ENCODE measurements around the gene LRRC27. TPM values are rescaled to one million over a fixed set of nuclear protein-coding genes. Genes with fewer than 3 reads are reported as not detected.
A peak's percentile ranks its signal among the peaks of the same experiment; 100 is the strongest.

LRRC27 gene
- total RNA-seq, 1 donor from 2014 or later, result 15.1 TPM

DNA sequence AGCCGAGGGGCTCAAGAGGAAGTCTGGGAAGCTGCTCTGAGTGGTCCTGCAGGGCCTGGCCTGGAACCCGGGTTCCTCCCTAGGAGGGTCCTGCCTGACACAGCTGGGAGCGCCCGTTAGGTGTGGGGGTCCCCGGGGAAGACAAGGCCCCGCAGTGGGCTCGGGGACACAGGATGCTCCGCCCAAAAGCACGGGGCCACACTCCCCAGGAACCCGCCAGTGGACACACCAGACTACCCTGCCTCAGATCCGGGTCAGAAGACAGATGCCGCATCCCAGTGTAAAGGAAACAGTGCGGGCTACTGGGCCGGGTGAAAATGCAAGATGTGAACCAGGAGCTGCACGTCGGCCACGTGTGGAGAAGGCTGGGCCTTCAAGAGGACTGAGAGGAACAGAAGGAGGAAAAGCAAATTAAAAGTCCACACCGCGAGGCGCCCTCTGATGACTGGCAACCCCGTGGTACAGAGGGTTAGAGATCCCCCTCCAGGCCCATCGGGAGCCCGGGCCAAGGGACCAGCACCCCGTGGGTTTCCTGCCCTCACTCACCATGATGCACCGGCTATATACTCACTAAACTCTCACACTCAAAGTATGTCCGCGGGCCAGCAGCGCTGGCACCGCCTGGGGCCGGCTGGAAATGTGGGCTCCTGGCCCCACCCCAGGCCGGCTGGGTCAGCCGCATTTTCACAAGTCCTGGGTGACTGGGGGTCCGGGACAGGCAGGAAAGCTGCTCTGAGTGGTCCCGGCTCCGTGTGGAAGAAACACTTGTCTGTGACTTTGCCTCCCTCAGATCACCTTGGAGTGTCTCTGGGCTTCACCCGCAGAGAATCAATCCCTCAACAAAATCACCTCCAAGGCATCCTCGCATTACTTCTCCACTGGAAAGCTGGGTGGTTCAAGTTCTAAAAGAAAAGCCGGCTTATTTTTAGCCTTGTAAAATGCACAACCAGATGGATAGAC lies 30.3 kb upstream of the LRRC27 start:
- DNase-seq (ENCODE audit: low spot score), result no peak

DNA sequence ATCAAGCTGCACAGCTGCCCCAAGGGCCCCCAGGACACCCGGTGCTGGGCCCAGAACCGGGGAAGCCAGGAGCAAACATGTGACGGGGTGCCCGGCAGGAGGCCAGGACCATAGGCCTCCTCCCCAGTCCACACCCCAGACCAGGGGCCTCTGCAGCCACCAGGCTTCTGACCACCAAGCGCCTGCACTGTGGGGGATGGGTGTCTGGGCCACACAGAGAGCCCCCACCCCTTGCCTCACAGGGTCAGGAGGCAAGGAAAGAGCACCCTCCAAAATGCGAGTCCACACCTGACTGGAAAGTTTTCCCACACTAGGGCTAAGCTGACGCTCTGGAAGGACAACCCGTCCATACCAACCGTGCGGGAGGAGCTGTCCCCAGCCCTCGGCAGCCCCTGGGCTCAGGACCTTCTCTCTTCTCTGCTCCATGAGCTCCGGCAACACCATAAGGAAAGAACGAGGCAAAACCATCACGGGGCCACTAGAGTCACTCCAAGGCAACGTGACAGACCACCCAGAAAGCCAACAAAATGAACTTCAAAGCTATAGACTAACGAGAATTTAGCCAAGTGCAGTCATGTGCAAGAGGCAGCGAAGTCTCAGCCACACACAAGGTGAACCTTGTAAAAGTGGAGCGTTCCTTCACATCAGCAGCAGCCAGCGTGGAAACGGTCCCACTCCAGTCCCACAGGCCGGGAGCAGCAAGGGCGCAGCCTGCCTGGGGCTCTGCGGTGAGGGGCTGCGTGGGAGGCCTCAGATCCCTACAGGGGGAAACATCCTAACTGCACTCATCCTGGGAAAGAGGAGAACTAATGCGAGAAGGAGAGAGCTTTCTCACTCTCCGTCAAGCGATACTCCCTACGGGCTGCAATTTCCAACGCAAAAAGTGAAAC lies 29.3 kb upstream of the LRRC27 start:
- no peak for DNase-seq (ENCODE audit: low spot score)

DNA sequence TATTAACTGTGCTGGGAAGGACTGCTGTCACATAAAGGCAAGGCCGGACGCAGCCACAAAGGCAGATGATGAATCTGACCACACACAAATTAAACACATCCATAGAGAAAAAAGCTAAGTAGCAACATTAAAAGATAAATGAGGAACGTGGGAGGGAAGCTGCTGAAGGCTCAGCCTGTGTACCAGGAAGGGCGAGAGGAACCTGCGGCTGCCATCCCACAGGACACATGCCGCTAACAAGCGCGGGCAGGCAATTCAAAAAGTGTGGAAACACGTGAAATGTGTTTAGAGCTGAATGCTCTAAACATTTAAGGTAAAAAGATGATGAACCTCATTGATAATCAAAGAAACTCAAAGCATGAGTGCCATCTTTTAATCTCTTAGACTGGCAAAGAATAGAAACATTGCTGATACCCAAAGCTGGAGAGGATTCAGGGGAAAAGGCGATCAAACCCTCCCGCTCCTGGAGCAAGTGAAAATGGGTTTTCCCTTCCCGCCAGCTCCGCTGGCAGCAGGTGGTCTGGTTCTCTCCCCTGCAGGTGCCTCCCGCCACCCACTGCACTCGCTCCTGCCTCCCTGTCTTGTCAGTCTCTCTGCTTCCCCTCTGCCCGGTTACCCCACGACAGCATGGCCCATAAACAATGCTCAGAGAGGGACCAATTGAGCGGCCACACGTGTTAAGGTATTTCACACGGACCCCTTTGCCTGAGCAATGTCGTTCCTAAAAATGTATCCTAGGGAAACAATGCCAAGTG lies 28.5 kb upstream of the LRRC27 start:
- no peak for DNase-seq (ENCODE audit: low spot score)

DNA sequence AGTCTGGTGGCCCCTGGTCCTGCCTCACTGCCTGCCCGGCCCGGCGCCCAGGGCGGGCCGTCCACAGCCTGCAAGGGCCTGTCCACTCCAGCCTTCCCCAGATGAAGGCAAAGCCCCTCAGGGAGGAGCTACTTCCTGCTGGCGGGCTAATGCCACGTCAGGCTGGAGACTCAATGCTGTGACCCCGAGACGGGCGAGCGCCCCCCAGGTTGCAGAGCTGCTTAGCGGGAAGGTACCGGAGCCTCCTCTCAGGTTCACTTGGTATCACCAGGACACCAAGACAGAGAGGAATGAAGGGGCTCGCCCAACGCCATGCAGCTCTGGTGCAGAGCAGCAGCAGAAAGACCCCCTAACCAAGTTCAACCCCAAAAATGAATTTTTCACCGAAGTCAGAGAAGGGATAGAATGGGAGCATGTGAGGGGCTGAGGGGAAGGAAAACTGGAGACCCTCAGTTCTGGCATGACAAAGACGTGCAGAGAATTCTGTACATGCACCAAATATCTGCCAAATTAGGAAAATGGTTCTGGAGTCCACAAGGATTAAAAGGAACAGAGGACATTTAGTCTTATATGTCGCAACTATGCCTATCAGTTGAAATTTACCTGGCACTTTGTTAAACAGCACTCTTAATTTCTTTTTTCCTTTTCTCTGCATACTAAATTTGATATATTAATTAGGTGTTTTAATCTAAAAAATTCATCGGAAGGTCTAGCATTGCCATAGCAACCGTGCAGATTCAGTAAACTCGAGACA lies 27.1 kb upstream of the LRRC27 start:
- DNase-seq (ENCODE audit: low spot score), result no peak

DNA sequence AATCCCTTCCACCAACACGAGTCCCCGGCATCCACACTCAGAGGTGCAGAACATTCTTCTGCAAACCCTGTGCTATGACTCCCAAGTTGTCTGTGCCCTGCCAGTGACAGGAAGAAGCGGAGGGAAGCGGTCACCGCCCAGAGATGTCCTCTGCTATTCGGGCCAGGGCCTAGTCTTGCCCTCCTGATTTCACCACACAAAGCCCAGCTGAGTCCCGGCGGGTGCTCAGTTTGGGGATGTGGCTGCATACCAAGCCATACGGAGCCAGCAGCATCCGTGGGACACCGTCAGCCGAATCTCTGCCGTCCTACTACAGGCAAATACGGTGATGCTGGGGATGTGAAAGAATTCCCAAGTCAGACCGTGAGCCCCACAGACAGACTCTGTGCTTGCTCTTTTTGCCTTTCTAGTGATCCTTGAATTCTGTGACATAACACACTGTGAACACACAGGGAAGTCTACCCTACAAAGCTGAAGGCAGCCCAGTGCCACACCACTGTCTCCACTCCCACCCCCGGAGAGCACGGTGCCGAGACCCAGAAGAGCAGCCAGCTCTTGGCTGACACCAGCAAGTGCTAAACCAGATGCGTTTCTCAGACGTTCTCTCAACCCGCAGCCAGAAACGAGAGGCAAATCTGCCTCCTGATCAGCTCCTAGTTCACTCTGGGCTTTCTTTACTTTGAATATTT lies 26.2 kb upstream of the LRRC27 start:
- no peak for DNase-seq (ENCODE audit: low spot score)

DNA sequence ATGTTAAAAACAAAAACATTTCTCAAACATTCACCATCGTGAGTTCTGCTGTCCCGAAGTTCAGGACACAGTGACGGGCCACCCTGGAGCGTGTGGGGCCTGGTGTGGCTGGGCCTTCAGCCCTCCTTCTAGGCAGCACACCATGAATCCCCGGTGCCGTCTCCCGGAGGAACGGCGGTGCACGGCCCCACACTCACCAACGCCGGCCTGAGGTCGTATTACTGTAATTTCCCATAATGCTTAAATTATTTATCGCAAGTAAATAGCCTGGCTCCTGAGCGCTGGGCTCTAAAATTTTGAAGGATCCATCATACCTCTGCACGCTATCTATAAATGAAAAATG lies 25.7 kb upstream of the LRRC27 start:
- no peak for DNase-seq (ENCODE audit: low spot score)

DNA sequence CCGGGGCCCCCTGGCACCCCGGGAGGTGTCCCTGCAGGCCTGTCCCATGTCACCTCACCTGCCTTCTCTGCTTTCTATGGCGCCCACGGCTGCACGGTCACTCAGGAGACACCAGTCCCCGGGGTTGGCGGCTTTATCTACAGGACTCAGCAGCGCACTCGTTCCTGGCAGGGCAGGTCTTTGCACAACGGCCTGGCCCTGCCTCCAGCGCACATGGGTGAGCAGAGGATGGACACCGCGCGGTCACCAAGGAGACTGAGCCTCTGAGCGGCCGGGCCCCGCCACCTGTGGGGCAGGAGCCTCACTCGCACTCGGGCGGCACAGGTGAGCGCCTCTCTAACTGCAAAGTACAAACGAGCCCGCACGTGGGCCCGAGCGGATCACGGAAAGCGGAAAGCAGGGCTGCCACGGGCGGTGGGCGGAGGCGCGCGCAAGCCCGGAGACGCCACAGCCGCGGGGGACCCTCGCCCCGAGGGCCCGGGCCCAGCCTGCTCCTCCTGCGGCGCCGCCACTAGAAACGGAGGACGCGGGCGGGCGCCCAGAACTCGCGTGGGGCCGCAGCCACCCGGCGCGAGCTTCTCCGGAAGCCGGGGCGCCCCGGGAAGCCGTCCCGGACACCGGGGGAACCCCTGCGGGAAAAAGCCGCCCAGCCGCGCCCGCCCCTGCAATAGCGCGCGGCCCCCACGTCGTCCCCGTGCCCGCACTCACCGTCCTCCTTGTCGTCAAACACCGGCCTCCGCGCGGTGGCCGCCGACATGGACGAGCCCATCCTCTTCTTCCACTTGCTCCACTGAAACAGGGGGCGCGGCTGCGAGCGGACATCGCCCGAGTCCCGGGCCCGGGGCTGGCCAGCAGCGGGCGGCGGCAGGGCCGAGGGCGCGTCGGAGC lies 24.9 kb upstream of the LRRC27 start:
- peak; percentile 61 for DNase-seq (ENCODE audit: low spot score)

DNA sequence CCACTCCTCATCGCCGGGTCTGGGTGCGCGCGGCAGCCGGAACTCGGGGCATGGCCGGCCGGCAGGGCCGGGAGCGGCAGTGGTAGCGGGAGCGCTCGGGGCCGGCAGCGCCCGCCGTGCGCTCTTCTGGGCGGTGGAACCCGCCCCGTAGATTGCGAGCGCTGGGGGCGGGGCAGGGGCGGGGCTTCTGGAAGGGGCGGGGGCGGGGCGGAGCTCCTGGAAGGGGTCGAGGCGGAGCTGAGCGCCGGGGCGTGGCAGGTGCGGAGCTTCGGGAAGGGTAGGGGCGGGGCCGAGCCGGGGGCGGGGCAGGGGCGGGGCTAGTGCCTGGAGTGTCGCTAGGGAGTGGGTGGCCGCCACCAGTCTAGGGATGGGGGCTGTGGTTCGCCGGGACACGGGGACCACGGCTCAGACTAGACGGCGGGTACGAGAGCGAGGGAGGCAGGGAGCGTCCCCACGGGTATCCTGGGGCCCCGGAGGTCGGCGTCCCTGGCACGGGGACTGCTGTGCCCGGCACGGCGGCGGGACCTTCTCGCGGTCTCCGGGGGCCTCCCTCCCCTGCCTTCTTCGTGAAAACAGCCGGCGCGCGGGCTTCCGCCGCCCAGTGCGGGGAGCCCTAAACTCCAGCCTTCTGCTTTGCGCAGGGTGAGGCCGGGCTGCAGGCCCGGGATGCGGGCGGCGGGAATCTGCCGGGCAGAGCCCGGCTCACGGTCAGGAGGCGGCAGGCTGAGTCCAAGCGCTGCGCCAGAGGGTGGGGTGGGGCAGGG lies 24.0 kb upstream of the LRRC27 start, which contains the start of gene STK32C:
STK32C (minus strand) TSS at position 128 of the 764 bp plus-strand sequence; CDS start at position 11, 117 bp downstream.
- DNase-seq (ENCODE audit: low spot score), result peak; percentile 91

DNA sequence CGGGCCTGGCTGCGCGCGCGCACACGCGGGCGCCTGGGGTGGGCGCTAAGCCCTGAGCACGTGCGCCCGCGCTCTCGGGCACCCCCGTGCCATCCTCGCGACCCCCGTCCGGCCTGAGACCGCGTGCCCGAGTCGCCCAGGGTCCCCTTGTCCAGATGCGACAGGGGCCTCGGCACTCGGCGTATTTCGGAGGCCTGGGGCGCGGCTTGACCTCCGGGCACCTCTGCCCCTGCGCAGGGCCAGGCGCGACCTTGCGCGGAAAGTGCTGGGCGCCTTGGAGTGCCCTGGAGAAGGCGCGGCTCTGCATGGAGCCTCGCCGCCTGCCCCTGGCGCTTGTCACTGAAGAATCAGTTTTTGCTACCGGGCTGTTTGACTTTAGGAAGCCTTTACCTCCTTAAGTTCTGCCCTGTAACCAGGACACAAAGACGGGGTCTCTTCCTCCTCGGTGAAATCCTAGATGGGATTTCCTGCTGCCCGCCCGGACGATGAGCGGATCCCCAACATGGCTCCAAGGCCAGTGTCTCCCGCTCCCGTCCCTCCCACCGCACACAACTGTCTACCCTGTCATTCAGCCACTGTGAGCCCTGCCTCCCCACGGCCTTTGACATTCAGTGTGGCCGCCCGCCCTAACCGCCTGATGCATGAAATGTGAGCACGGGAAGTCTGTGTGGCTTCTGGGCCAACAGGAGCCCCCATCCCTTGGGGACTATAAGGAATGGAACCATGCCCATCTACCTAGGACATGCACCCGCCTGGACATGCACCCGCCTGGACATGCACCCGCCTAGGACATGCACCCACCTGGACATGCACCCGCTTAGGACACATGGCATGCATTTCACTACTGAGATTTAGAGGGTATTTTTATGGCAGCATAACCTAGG lies 23.2 kb upstream of the LRRC27 start:
- DNase-seq (ENCODE audit: low spot score), result no peak

DNA sequence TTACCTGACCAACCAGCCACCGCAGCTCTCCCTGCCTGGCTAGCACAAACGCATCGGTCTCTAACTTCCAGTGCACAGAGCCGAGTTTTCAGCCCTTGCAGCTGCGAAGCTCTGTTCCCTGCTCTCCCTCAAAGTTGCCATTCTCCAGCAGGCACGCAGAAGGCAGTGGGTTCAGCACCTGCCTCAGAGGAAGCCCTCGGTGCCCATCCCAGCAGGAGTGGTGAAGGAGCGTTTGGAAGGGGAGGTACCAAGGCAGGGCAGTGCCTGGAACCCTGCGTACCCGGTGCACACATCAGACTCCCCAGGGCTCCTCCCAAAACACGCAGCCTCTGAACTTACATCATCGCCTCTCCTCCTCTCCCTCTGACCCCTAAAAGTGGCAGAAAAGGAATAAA lies 22.5 kb upstream of the LRRC27 start:
- DNase-seq (ENCODE audit: low spot score), result peak; percentile 35

DNA sequence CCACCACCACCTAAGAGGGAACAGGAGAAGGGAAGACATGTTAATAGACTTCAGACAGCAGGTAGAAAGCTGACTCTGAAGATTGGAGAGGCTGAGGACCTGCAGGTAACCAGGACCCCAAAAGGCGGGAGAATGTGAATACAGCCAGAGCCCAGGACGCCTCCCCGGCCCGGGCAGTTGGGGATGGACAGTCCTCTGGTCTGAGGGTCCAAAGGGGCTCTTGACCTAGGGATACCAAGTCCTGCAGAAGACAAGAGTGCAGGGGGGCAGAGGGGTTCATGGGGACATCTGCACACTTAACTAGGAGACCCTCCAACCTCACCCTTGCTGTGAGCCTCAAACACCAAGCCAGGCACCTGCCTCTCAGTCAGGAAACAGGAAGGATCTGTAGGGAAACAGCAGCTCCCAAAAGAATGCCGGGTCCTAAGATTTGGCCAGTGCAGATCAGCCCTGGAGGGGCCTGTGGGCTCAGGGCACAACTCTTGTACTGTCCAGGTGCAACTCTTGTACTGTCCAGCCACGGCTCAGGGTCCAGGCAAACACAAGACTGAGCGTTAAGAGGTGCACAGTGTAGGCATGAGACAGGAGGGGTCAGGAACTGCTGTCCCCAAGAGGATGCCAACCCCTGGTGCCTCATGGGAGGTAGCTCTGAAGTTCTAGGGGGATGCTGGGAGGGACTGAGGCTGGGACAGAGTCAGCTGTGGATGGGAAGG lies 22.0 kb upstream of the LRRC27 start:
- DNase-seq (ENCODE audit: low spot score), result no peak

DNA sequence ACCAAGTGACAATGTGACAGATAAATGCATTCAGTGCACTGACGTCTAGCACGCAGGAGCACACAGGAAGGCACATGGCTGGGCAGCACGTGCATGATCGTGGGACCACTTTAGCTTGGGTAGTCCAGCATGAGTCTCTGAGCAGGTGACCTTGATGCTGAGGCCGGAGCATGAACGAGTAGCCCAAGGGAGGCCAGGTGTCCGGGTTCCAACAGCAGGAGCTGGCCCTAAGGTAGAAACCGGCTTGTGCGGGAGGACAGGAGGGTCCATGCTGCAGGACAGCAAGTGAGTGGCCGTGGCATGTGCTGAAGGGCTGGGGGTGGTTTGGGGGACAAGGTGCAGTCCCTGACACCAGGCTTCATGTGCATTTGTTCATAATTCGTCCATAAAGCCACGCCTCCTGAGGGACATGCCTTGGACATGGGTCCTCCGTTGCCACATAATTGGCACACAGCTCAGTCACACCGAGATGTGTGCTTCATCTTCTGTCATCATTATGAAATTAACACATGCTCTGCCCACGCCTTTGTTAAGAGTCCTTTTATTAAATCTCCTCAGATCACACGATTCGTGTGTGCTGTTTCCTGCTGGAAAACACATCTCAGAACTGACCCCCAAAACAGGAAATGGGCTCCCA lies 21.2 kb upstream of the LRRC27 start:
- no peak for DNase-seq (ENCODE audit: low spot score)

DNA sequence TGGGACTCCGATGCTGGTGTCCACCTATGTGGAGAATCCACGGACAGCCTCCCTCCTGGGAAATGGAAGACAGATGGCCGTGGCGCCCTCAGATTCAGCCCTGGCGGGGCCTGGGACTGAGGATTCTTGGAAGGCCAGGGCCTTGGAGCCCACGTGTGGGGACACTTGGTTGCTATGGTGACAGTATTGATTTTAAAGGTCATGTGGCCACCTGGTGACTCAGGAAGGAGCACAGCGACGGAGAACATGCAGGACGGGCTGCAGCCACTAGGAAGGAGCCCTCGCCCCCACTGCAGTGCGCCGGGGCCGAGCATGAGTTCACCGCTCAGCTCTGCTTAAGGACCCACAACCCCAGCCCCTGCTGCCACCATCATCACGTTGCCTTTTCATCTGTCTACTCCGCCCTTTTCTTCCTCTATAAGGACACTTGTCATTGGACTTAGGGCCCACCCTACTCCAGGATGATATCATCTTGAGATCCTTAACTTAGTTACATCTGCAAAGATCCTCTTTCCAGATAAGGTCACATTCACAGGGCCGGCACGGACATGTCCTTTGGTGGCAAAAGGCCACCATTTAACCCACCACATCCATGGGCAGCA lies 20.6 kb upstream of the LRRC27 start:
- no peak for DNase-seq (ENCODE audit: low spot score)

DNA sequence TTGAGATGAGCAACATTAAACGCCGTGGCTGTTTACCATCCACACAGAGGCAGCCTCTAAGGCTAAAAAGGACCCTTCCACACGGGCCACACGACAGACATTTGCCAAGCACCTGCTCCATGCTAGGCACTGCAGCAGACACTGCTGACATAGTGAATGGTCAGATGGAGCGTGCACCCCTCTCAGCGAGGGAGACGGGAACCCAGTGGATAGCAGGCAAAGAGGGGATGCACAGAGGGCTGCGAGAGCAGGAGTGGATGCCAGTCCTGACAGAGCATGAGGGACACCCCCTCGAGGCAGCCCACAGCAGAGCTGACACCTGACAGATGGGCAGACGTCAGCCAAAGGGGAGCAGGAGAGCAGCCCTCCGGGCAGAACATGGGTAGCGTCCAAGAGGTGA lies 18.7 kb upstream of the LRRC27 start:
- DNase-seq (ENCODE audit: low spot score), result no peak

DNA sequence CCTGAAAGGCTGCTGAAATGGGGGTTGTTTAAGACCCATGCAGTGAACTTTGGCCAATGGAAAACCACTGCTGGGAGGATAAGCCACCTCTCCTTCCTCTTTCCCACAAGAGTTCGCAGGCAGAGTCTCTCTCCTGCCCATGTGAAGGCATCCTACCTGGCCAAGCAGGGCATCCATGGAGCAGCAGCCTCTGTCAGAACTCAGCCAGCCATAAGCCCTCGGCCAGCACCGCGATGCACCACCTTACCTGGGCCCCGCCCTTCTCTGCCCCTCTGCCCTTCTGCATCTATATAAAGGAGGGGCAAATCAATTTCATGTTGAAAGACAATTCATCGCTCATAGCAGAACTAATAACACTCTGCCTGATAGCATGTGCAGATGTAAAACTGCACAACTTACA lies 18.1 kb upstream of the LRRC27 start:
- no peak for DNase-seq (ENCODE audit: low spot score)

DNA sequence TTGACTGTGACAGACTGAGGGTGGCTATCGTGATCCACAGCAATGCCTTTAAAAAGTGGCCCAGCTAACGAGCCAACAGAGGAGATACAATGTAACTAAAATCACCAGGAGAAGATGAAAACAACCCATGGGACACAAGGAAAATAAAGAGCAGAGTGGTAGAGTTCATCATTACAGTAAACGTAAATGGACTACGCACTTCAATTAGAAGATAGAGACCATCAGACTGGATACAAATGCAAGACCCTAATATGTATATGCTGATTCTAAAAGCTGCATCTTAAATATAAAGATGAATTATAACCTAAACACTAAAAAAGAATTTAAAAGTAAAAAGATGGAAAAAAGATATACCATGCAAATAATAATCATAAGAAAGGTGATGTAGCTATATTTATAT lies 17.7 kb upstream of the LRRC27 start:
- DNase-seq (ENCODE audit: low spot score), result no peak
